ENCODE results near the gene HPCAL1. TPM values are rescaled to one million over a fixed set of nuclear protein-coding genes. Genes with fewer than 3 reads are reported as not detected.

The HPCAL1 gene
- total RNA-seq, 6 experiments from 2014 or later = 36.3 to 60.3 (median 57.2) TPM

- H3K27ac Mint-ChIP-seq = no peak overlapping the region
- peaks cover 3% of the 10 kb centered on the region; the same call in 1 of the 2 replicates for H3K27me3 Mint-ChIP-seq (ENCODE audit: insufficient read depth)
- H3K36me3 Mint-ChIP-seq (ENCODE audit: low read depth) = peaks cover 31% of the 10 kb centered on the region
- H3K9me3 Mint-ChIP-seq = peaks cover 22% of the 10 kb centered on the region
- TF ChIP-seq CTCF (IDR thresholded peaks at IDR 0.05) = no peak
- peaks cover 51% of the 10 kb centered on the region for H3K4me1 Mint-ChIP-seq (ENCODE audit: low read depth)
- H3K4me3 Mint-ChIP-seq = no peak overlapping the region
- DNase-seq = no peak
Measured at GRCh38 chr2:10325278-10326145, 22.8 kb downstream of the HPCAL1 start.

- TF ChIP-seq CTCF (IDR thresholded peaks at IDR 0.05) = no peak
- Mint-ChIP-seq H3K27me3 (ENCODE audit: insufficient read depth) (peaks cover 3% of the 10 kb centered on the region; the same call in 1 of the 2 replicates), H3K9me3 (peaks cover 17% of the 10 kb centered on the region), H3K36me3 (ENCODE audit: low read depth) (peaks cover 26% of the 10 kb centered on the region), H3K4me3 (no peak overlapping the region), H3K27ac (no peak overlapping the region), H3K4me1 (ENCODE audit: low read depth) (peaks cover 57% of the 10 kb centered on the region)
- no peak for DNase-seq
Measured at GRCh38 chr2:10326151-10326616, 23.5 kb downstream of the HPCAL1 start.

GRCh38 chr2:10326707-10327594 lies 24.2 kb downstream of the HPCAL1 start:
- Mint-ChIP-seq H3K4me1 (ENCODE audit: low read depth) (peaks cover 65% of the 10 kb centered on the region), H3K4me3 (no peak overlapping the region), H3K9me3 (peaks cover 11% of the 10 kb centered on the region; the same call in 1 of the 2 replicates), H3K27me3 (ENCODE audit: insufficient read depth) (peaks cover 8% of the 10 kb centered on the region), H3K36me3 (ENCODE audit: low read depth) (peaks cover 18% of the 10 kb centered on the region), H3K27ac (no peak overlapping the region)
- DNase-seq = no peak
- no peak for TF ChIP-seq CTCF (IDR thresholded peaks at IDR 0.05)

- Mint-ChIP-seq H3K4me3 (no peak overlapping the region), H3K27me3 (ENCODE audit: insufficient read depth) (peaks cover 9% of the 10 kb centered on the region), H3K9me3 (peaks cover 6% of the 10 kb centered on the region; the same call in 1 of the 2 replicates), H3K4me1 (ENCODE audit: low read depth) (peaks cover 70% of the 10 kb centered on the region), H3K36me3 (ENCODE audit: low read depth) (peaks cover 7% of the 10 kb centered on the region; the same call in 1 of the 2 replicates), H3K27ac (no peak overlapping the region)
- no peak for TF ChIP-seq CTCF (IDR thresholded peaks at IDR 0.05)
- DNase-seq = no peak
Measured at GRCh38 chr2:10327896-10328669, 25.4 kb downstream of the HPCAL1 start.
